Measurements from ENCODE around the gene HBA2.
"Not testable (repeated sequence)": the region's sequence is repeated elsewhere in the genome, so short reads cannot be mapped to it uniquely, and the experiment has no call there.

HBA2 gene

DNA sequence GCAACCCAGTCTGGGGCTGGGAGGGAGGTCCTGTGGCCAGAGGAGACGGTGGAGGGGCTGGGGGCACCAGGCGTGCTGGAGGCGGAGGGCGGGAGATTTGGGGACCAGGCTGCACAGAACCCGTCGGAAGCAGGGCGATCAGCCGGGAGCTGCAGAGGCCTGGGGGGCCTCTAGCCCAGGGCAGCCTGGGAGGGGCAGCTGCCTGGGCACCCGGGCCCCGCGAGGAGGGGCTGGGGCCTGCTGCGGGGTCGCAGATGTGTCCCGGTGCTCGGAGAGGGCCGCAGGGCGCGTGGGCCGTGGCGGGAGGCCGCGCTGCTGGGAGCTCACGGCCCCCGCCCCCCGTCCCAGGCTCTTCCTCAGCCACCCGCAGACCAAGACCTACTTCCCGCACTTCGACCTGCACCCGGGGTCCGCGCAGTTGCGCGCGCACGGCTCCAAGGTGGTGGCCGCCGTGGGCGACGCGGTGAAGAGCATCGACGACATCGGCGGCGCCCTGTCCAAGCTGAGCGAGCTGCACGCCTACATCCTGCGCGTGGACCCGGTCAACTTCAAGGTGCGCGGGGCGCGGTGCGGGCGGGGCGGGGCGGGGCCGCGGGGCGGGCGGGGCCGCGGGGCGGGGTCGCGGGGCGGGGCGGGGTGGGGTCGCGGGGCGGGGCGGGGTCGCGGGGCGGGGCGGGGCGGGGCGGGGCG is 8.4 kb upstream of the HBA2 start:
- H3K9me3 Mint-ChIP-seq, CTCF ChIA-PET, DNase-seq, H3K4me1 Mint-ChIP-seq, H3K4me3 Mint-ChIP-seq, H3K27ac Mint-ChIP-seq, H3K36me3 Mint-ChIP-seq: not testable (repeated sequence)
- H3K27me3 Mint-ChIP-seq, result peaks cover 81% of the 10 kb centered on the region

DNA sequence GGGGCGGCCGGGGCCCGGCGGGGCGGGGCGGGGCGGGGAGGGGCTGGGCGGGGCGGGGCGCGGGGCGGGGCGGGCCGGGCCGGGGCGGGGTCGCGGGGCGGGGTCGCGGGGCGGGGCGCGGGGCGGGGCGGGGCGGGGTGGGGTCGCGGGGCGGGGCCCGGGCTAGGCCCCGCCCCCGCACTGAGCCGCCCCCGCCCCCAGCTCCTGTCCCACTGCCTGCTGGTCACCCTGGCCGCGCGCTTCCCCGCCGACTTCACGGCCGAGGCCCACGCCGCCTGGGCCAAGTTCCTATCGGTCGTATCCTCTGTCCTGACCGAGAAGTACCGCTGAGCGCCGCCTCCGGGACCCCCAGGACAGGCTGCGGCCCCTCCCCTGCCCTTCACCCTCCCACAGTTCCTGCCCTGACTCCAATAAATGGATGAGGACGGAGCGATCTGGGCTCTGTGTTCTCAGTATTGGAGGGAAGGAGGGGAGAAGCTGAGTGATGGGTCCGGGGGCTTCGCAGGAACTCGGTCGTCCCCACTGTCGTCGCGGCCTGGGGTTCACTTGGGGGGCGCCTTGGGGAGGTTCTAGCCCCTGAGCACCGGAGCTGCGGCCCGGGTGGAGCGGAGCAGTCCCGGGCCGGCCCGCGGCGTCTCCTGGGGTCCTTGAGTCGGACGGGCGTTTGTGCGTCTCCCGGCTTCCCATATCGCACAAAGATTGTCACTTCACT is 7.7 kb upstream of the HBA2 start:
- CTCF ChIA-PET, result interaction anchor here (0.6 kb wide), 1 partner anchor 68 kb away, joined by 3 read pairs; no protein-coding TSS in a partner anchor
- no peak overlapping the region for H3K4me3 Mint-ChIP-seq
- no peaks in the 10 kb centered on the region for H3K36me3 Mint-ChIP-seq
- no peaks in the 10 kb centered on the region for H3K9me3 Mint-ChIP-seq
- H3K27me3 Mint-ChIP-seq, result peaks cover 82% of the 10 kb centered on the region
- peaks cover 5% of the 10 kb centered on the region for H3K4me1 Mint-ChIP-seq
- DNase-seq, result no peak
- H3K27ac Mint-ChIP-seq, result no peak overlapping the region

DNA sequence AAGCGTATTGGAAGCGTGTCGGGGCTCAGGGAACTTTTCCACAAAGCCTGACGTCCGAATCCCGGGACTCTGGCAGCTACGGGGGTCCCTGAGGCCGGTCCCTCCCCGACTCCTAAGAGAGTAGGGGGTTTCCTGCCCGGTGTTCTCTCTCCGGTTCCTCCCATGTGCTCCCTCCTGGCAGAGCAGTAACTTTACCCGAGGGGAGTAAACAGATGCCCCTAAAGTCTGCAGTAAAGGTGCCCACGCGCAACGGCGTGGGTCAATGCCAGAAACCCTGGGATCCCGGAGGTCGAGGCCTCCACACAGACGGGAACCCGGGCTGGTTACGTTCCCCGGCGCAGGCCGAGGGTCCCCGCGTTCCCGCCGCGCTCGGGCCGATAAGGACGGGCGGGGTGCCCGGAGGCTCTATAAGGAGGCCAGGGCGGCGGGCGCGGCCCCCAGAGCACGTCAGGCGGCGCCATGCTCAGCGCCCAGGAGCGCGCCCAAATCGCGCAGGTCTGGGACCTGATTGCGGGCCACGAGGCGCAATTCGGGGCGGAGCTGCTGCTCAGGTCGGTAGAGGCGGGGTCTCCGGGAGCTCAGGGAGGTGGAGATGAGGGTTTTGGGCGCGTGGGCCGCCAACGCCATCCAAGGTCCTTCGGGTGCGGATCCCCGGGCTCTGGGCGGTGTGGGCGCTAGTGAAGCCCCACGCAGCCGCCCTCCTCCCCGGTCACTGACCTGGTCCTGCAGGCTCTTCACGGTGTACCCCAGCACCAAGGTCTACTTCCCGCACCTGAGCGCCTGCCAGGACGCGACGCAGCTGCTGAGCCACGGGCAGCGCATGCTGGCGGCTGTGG is 6.9 kb upstream of the HBA2 start, which contains the start of gene HBM:
TSS of gene HBM (plus strand) at position 440 of the 836 bp plus-strand sequence. CDS start at position 460, 20 bp downstream.
- Mint-ChIP-seq H3K27ac (peak within 1 kb of the TSS; percentile 45), H3K36me3 (no peaks in the 10 kb centered on the region), H3K4me1 (peaks cover 7% of the 10 kb centered on the region), H3K27me3 (peaks cover 89% of the 10 kb centered on the region), H3K4me3 (no peak within 1 kb of the TSS), H3K9me3 (no peaks in the 10 kb centered on the region)
- CTCF ChIA-PET, result interaction anchor here (0.6 kb wide), 1 partner anchor 69 kb away, joined by 3 read pairs; no protein-coding TSS in a partner anchor
- no peak for DNase-seq

DNA sequence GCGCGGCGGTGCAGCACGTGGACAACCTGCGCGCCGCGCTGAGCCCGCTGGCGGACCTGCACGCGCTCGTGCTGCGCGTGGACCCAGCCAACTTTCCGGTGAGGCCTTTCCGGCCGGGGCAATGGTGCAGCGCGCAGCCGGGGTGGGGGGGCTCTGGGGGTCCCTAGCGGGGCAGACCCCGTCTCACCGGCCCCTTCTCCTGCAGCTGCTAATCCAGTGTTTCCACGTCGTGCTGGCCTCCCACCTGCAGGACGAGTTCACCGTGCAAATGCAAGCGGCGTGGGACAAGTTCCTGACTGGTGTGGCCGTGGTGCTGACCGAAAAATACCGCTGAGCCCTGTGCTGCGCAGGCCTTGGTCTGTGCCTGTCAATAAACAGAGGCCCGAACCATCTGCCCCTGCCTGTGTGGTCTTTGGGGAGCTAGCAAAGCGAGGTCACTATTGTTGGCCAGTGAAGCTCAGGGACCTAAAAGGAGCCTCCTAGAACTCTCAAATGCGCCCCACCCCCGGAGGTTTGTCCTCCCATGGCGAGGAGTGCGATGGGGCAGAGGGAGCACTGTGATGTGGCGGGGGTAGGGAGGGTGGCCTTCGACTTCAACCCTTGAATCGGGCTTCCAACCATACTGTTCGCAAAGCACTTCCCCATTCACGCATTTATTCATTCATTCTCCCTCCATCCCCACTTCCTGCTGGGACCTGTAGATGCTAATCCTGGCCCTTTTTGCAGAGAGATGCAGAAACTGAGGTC is 6.1 kb upstream of the HBA2 start:
- Mint-ChIP-seq H3K36me3 (no peaks in the 10 kb centered on the region), H3K27ac (peak overlapping the region; percentile 45), H3K27me3 (peaks cover 89% of the 10 kb centered on the region), H3K4me1 (peaks cover 7% of the 10 kb centered on the region), H3K9me3 (no peaks in the 10 kb centered on the region), H3K4me3 (no peak overlapping the region)
- CTCF ChIA-PET, result interaction anchor here (1.2 kb wide), 1 partner anchor 17 kb away, joined by 3 read pairs; no protein-coding TSS in a partner anchor
- no peak for DNase-seq

DNA sequence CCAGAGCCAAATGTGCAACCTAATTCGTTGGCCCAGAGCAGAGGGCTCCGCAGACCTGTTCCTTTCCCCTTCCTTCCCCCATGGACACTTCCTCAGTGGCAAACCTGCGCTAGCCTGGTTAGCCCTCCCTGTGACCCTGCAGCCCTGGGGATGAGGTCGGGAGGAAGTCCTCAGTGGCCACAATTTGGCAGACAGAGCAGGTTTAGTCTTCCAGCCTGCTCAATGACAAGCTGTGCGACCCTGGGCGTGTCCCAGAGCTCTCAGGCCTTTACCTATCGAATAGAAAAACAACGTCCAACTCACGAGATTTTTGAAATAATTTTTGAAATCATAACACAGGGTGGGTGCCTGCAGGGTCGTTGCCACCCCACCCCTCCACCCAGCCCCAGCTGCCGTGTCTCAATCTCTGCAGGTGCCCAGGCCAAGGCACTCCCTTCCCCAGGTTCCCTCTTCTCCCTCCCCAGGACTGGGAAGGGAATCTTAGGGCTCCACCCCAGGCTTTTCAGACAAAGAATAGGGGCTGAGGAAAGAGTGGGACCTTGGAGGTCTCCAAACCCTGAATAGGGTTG is 5.5 kb upstream of the HBA2 start:
- Mint-ChIP-seq H3K9me3 (no peaks in the 10 kb centered on the region), H3K27me3 (peaks cover 89% of the 10 kb centered on the region), H3K4me1 (peaks cover 8% of the 10 kb centered on the region), H3K27ac (peak overlapping the region; percentile 25), H3K4me3 (no peak overlapping the region), H3K36me3 (no peaks in the 10 kb centered on the region)
- no peak for DNase-seq
- CTCF ChIA-PET, result interaction anchor here (1.2 kb wide), 2 partner anchors 16 to 49 kb away, joined by 3 to 4 read pairs; no protein-coding TSS in a partner anchor

DNA sequence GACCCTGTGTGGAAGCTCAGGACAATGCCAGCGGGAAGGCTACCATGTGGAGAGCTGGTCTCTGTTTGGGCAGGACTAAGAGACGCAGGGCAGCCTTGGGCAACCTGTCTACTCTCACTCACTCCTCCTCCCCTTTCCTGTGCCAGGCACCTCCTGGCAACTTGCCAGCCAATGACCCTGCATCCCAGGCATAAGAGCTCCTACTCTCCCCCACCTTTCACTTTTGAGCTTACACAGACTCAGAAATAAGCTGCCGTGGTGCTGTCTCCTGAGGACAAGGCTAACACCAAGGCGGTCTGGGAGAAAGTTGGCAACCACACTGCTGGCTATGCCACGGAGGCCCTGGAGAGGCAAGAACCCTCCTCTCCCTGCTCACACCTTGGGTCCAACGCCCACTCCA is 4.3 kb upstream of the HBA2 start:
- no peak for DNase-seq
- H3K36me3 Mint-ChIP-seq, result no peaks in the 10 kb centered on the region
- peaks cover 83% of the 10 kb centered on the region for H3K27me3 Mint-ChIP-seq
- H3K4me3 Mint-ChIP-seq, result no peak overlapping the region
- no peaks in the 10 kb centered on the region for H3K9me3 Mint-ChIP-seq
- CTCF ChIA-PET, result interaction anchor here (1.2 to 1.6 kb wide), 2 partner anchors 13 to 51 kb away, joined by 3 to 4 read pairs; no protein-coding TSS in a partner anchor
- no peak overlapping the region for H3K27ac Mint-ChIP-seq
- H3K4me1 Mint-ChIP-seq, result peaks cover 11% of the 10 kb centered on the region

DNA sequence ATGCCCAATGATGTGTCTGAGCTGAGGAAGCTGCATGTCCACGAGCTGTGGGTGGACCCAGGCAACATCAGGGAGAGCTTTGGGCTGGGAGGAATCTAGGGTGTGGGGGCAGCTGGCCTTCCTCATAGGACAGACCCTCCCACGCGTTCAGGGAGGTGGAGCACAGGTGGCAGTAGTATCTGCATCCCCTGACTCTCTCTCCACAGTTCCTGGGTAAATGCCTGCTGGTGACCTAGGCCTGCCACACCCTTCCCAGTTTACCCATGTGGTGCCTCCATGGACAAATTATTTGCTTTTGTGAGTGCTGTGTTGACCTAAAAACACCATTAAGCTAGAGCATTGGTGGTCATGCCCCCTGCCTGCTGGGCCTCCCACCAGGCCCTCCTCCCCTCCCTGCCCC is 3.7 kb upstream of the HBA2 start:
- Mint-ChIP-seq H3K9me3 (no peaks in the 10 kb centered on the region), H3K36me3 (no peaks in the 10 kb centered on the region), H3K27me3 (peaks cover 84% of the 10 kb centered on the region), H3K4me1 (peaks cover 13% of the 10 kb centered on the region), H3K4me3 (no peak overlapping the region), H3K27ac (no peak overlapping the region)
- CTCF ChIA-PET, result interaction anchor here (1.6 kb wide), 1 partner anchor 12 kb away, joined by 3 read pairs; no protein-coding TSS in a partner anchor
- no peak for DNase-seq

DNA sequence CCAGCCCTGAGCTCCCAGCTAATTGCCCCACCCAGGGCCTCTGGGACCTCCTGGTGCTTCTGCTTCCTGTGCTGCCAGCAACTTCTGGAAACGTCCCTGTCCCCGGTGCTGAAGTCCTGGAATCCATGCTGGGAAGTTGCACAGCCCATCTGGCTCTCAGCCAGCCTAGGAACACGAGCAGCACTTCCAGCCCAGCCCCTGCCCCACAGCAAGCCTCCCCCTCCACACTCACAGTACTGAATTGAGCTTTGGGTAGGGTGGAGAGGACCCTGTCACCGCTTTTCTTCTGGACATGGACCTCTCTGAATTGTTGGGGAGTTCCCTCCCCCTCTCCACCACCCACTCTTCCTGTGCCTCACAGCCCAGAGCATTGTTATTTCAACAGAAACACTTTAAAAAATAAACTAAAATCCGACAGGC is 2.6 kb upstream of the HBA2 start:
- peaks cover 21% of the 10 kb centered on the region for H3K4me1 Mint-ChIP-seq
- H3K9me3 Mint-ChIP-seq, H3K27ac Mint-ChIP-seq, H3K4me3 Mint-ChIP-seq, H3K36me3 Mint-ChIP-seq: not testable (repeated sequence)
- peak; percentile 26 for DNase-seq
- peaks cover 91% of the 10 kb centered on the region for H3K27me3 Mint-ChIP-seq
- CTCF ChIA-PET, result interaction anchor here (1.6 kb wide), 1 partner anchor 11 kb away, joined by 3 read pairs; no protein-coding TSS in a partner anchor

DNA sequence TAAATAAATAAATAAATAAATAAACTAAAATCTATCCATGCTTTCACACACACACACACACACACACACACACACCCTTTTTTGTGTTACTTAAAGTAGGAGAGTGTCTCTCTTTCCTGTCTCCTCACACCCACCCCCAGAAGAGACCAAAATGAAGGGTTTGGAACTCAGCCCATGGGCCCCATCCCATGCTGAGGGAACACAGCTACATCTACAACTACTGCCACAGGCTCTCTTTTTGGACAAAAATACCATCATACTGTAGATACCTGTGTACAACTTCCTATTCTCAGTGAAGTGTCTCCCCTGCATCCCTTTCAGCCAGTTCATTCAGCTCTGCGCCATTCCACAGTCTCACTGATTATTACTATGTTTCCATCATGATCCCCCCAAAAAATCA is 1.9 kb upstream of the HBA2 start:
- H3K27me3 Mint-ChIP-seq, result peaks cover 91% of the 10 kb centered on the region
- no peak overlapping the region for H3K4me3 Mint-ChIP-seq
- peaks cover 26% of the 10 kb centered on the region for H3K4me1 Mint-ChIP-seq
- no peak for DNase-seq
- H3K36me3 Mint-ChIP-seq, result no peaks in the 10 kb centered on the region
- CTCF ChIA-PET, result no interaction called here
- no peaks in the 10 kb centered on the region for H3K9me3 Mint-ChIP-seq
- H3K27ac Mint-ChIP-seq, result no peak overlapping the region

DNA sequence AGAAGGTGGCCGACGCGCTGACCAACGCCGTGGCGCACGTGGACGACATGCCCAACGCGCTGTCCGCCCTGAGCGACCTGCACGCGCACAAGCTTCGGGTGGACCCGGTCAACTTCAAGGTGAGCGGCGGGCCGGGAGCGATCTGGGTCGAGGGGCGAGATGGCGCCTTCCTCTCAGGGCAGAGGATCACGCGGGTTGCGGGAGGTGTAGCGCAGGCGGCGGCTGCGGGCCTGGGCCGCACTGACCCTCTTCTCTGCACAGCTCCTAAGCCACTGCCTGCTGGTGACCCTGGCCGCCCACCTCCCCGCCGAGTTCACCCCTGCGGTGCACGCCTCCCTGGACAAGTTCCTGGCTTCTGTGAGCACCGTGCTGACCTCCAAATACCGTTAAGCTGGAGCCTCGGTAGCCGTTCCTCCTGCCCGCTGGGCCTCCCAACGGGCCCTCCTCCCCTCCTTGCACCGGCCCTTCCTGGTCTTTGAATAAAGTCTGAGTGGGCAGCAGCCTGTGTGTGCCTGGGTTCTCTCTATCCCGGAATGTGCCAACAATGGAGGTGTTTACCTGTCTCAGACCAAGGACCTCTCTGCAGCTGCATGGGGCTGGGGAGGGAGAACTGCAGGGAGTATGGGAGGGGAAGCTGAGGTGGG is 657 bp downstream of the HBA2 start:
- CTCF ChIA-PET, H3K36me3 Mint-ChIP-seq, DNase-seq, H3K27ac Mint-ChIP-seq, H3K9me3 Mint-ChIP-seq: not testable (repeated sequence)
- peak overlapping the region; percentile 31 for H3K4me3 Mint-ChIP-seq
- H3K27me3 Mint-ChIP-seq, result peaks cover 85% of the 10 kb centered on the region
- H3K4me1 Mint-ChIP-seq, result peaks cover 27% of the 10 kb centered on the region

DNA sequence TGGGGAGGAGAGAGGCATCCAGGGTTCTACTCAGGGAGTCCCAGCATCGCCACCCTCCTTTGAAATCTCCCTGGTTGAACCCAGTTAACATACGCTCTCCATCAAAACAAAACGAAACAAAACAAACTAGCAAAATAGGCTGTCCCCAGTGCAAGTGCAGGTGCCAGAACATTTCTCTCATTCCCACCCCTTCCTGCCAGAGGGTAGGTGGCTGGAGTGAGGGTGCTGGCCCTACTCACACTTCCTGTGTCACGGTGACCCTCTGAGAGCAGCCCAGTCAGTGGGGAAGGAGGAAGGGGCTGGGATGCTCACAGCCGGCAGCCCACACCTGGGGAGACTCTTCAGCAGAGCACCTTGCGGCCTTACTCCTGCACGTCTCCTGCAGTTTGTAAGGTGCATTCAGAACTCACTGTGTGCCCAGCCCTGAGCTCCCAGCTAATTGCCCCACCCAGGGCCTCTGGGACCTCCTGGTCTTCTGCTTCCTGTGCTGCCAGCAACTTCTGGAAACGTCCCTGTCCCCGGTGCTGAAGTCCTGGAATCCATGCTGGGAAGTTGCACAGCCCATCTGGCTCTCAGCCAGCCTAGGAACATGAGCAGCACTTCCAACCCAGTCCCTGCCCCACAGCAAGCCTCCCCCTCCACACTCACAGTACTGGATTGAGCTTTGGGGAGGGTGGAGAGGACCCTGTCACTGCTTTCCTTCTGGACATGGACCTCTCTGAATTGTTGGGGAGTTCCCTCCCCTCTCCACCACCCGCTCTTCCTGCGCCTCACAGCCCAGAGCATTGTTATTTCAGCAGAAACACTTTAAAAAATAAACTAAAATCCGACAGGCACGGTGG is 1.5 kb downstream of the HBA2 start:
- H3K36me3 Mint-ChIP-seq, CTCF ChIA-PET, DNase-seq, H3K9me3 Mint-ChIP-seq, H3K27ac Mint-ChIP-seq, H3K4me3 Mint-ChIP-seq: not testable (repeated sequence)
- Mint-ChIP-seq H3K4me1 (peaks cover 27% of the 10 kb centered on the region), H3K27me3 (peaks cover 85% of the 10 kb centered on the region)

Measured in activated naive CD4-positive, alpha-beta T cell treated with anti-CD3 and anti-CD28 coated beads, Interleukin-2, amount 10 ng/mL, durations not matched to agents 7 days and 5 days (primary cell).